WTC11 (cell line): ENCODE results near the gene COG1.

Source experiments
- CTCF ChIP-seq: fragments of 200-600 bp; IDR thresholded peaks from 2 replicates; pipeline ENCODE4 v1.8.0; 2022; ENCODE audit warnings: antibody characterized with exemption
- ETV6 ChIP-seq: sonication (generic); formaldehyde crosslinking; IDR thresholded peaks from 2 replicates; pipeline ENCODE4 v1.8.1; 2022; ENCODE audit warnings: mild to moderate bottlenecking, missing genetic modification reagents
- SMAD3 ChIP-seq: sonication (generic); formaldehyde crosslinking; IDR thresholded peaks from 2 replicates; pipeline ENCODE4 v1.8.0; 2022; ENCODE audit warnings: missing genetic modification reagents, mild to moderate bottlenecking, borderline replicate concordance
- TF ChIP-seq, protein P1 (sequence below): sonication (generic); formaldehyde crosslinking; IDR thresholded peaks from 2 replicates; pipeline ENCODE4 v1.8.1; 2023; ENCODE audit warnings: mild to moderate bottlenecking, moderate library complexity, missing genetic modification reagents

GRCh38 chr17:73160980-73161630 is 31.8 kb upstream of the COG1 start:
- TF ChIP-seq CTCF (no peak), SMAD3 (CRISPR knock-in tag) (no peak), ETV6 (no peak)
- TF ChIP-seq, protein P1, sequence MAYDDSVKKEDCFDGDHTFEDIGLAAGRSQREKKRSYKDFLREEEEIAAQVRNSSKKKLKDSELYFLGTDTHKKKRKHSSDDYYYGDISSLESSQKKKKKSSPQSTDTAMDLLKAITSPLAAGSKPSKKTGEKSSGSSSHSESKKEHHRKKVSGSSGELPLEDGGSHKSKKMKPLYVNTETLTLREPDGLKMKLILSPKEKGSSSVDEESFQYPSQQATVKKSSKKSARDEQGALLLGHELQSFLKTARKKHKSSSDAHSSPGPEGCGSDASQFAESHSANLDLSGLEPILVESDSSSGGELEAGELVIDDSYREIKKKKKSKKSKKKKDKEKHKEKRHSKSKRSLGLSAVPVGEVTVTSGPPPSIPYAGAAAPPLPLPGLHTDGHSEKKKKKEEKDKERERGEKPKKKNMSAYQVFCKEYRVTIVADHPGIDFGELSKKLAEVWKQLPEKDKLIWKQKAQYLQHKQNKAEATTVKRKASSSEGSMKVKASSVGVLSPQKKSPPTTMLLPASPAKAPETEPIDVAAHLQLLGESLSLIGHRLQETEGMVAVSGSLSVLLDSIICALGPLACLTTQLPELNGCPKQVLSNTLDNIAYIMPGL (CRISPR knock-in tag), result no peak
